GM12891 (cell line): ENCODE results near the gene TAAR1.

Experiments used
- PAX5 ChIP-seq: IDR thresholded peaks from 2 replicates; pipeline ENCODE4 v1.6.1; 2011; ENCODE audit warnings: low read length, moderate library complexity, mild to moderate bottlenecking; ENCODE audit not compliant: insufficient read depth, severe bottlenecking
- POLR2A ChIP-seq: IDR thresholded peaks from 2 replicates; pipeline ENCODE4 v1.6.1; 2011; ENCODE audit warnings: low read depth, low read length, control low read depth
- POLR2AphosphoS5 ChIP-seq: IDR thresholded peaks from 2 replicates; pipeline ENCODE4 v1.6.1; 2011; ENCODE audit warnings: low read depth, low read length, control low read depth
- SPI1 ChIP-seq: IDR thresholded peaks from 2 replicates; pipeline ENCODE4 v1.6.1; 2011; ENCODE audit warnings: low read depth, low read length, control low read depth
- TAF1 ChIP-seq: IDR thresholded peaks from 2 replicates; pipeline ENCODE4 v1.6.1; 2011; ENCODE audit warnings: low read depth, low read length, control low read depth

- TF ChIP-seq POLR2AphosphoS5 (no peak), POLR2A (no peak), SPI1 (no peak), TAF1 (no peak), PAX5 (no peak)
Observed at GRCh38 chr6:132643547-132643946, 15.4 kb downstream of the TAAR1 start.
